IMR-90 (cell line): ENCODE data around the gene SPRYD7. TPM values are rescaled to one million over a fixed set of nuclear protein-coding genes. Genes with fewer than 3 reads are reported as not detected.

ENCODE experiments used
- ATAC-seq: fragments of 200-7000 bp; cut with Tn5 transposase; 2 replicates; pipeline ENCODE4 v1.9.1; 2020; ENCODE audit warnings: low read depth, mild to moderate bottlenecking, moderate library complexity
- BruUV-seq: library from RNA; stranded (reverse); fragments of 400-500 nt; replicated peaks from 2 replicates; lab custom pipeline; 2021; lab: Mats Ljungman, UMichigan
- CTCF ChIA-PET: fragments of 300-600 bp; formaldehyde crosslinking; extraction: SDS; loops from one replicate; lab custom pipeline; 2021; ENCODE audit warnings: antibody characterized with exemption; lab: Yijun Ruan, JAX
- POLR2A ChIA-PET: fragments of 300-600 bp; sonication (Branson Sonifier 250); formaldehyde crosslinking; loops from one replicate; lab custom pipeline; 2022; ENCODE audit warnings: antibody characterized with exemption; ENCODE audit not compliant: unreplicated experiment; lab: Charles Lee
- DNase-seq: peaks from one replicate; pipeline ENCODE4 v3.0.0; 2013
- H2AFZ ChIP-seq: replicated peaks from 2 replicates; pipeline ENCODE3; 2013; ENCODE audit warnings: low read length, mild to moderate bottlenecking; ENCODE audit not compliant: poor library complexity
- H2AK5ac ChIP-seq: 2 replicates; pipeline ENCODE4 v1.6.1; 2013; ENCODE audit warnings: low read depth, low read length, inconsistent platforms
- H2AK9ac ChIP-seq: replicated peaks from 2 replicates; pipeline ENCODE3; 2013; ENCODE audit warnings: mild to moderate bottlenecking, low read depth, low read length, moderate library complexity; ENCODE audit not compliant: poor library complexity
- H2BK120ac ChIP-seq: 2 replicates; pipeline ENCODE4 v1.6.1; 2013; ENCODE audit warnings: low read depth, low read length, inconsistent platforms
- H2BK15ac ChIP-seq: 3 replicates; pipeline ENCODE4 v1.6.1; 2013; ENCODE audit warnings: low read depth, low read length, inconsistent platforms
- H2BK20ac ChIP-seq: 2 replicates; pipeline ENCODE4 v1.6.1; 2013; ENCODE audit warnings: low read depth, mild to moderate bottlenecking, inconsistent platforms, low read length, moderate library complexity
- H2BK5ac ChIP-seq: 2 replicates; pipeline ENCODE4 v1.6.1; 2013; ENCODE audit warnings: mild to moderate bottlenecking, low read depth, low read length, inconsistent platforms; ENCODE audit not compliant: poor library complexity, severe bottlenecking
- H3K14ac ChIP-seq: replicated peaks from 2 replicates; pipeline ENCODE4 v1.6.1; 2013; ENCODE audit warnings: low read depth, low read length, inconsistent platforms
- H3K18ac ChIP-seq: 2 replicates; pipeline ENCODE4 v1.6.1; 2013; ENCODE audit warnings: low read depth, low read length, control low read depth
- H3K23ac ChIP-seq: 2 replicates; pipeline ENCODE4 v1.6.1; 2013; ENCODE audit warnings: low read depth, low read length, inconsistent platforms
- H3K27ac ChIP-seq: 2 replicates; pipeline ENCODE4 v1.5.1; 2013; ENCODE audit warnings: mild to moderate bottlenecking, control low read depth, low read length; ENCODE audit not compliant: insufficient read depth
- H3K27me3 ChIP-seq: 2 replicates; pipeline ENCODE4 v1.6.1; 2013; ENCODE audit warnings: low read length; ENCODE audit not compliant: control insufficient read depth, insufficient read depth
- H3K36me3 ChIP-seq: 2 replicates; pipeline ENCODE4 v1.6.1; 2013; ENCODE audit warnings: low read length, mixed read lengths; ENCODE audit not compliant: control insufficient read depth, insufficient read depth
- H3K4ac ChIP-seq: 2 replicates; pipeline ENCODE4 v1.6.1; 2013; ENCODE audit warnings: low read depth, low read length, inconsistent platforms
- H3K4me1 ChIP-seq: 2 replicates; pipeline ENCODE4 v1.6.1; 2013; ENCODE audit warnings: low read length, mixed read lengths; ENCODE audit not compliant: control insufficient read depth, insufficient read depth
- H3K4me2 ChIP-seq: 2 replicates; pipeline ENCODE4 v1.6.1; 2013; ENCODE audit warnings: low read depth, mild to moderate bottlenecking, control low read depth, low read length, moderate library complexity
- H3K4me3 ChIP-seq: 2 replicates; pipeline ENCODE4 v1.5.1; 2013; ENCODE audit warnings: low read depth, mild to moderate bottlenecking, control low read depth, low read length, moderate library complexity; ENCODE audit not compliant: insufficient read depth
- H3K56ac ChIP-seq: 2 replicates; pipeline ENCODE4 v1.6.1; 2013; ENCODE audit warnings: low read length, inconsistent platforms; ENCODE audit not compliant: insufficient read depth; ENCODE audit errors: extremely low read depth
- H3K79me1 ChIP-seq, 2 experiments: 2 replicates each; pipeline ENCODE4 v1.6.1; 2013; ENCODE audit warnings: low read length in 2 of 2, inconsistent platforms in 1 of 2, low read depth in 1 of 2
- H3K9ac ChIP-seq: 2 replicates; pipeline ENCODE4 v1.6.1; 2013; ENCODE audit warnings: low read depth, low read length, control low read depth
- H3K9me1 ChIP-seq: 2 replicates; pipeline ENCODE4 v1.6.1; 2013; ENCODE audit warnings: low read length, inconsistent platforms; ENCODE audit not compliant: insufficient read depth
- H3K9me3 ChIP-seq: 2 replicates; pipeline ENCODE4 v1.6.1; 2013; ENCODE audit warnings: low read length; ENCODE audit not compliant: control insufficient read depth, insufficient read depth
- H4K20me1 ChIP-seq: 2 replicates; pipeline ENCODE4 v1.6.1; 2013; ENCODE audit warnings: low read length, inconsistent platforms; ENCODE audit not compliant: insufficient read depth
- H4K5ac ChIP-seq: 2 replicates; pipeline ENCODE4 v1.6.1; 2013; ENCODE audit warnings: mild to moderate bottlenecking, low read depth, low read length, control low read depth
- H4K8ac ChIP-seq, 2 experiments: 2 replicates each; pipeline ENCODE4 v1.6.1; 2013; ENCODE audit warnings: low read depth in 2 of 2, low read length in 2 of 2, control low read depth in 1 of 2, inconsistent platforms in 1 of 2
- H4K91ac ChIP-seq: 2 replicates; pipeline ENCODE4 v1.6.1; 2013; ENCODE audit warnings: low read depth, low read length, inconsistent platforms; ENCODE audit not compliant: insufficient read depth
- BHLHE40 ChIP-seq: fragments of 150-350 bp; IDR thresholded peaks from 2 replicates; pipeline ENCODE4 v1.6.1; 2016; ENCODE audit warnings: mild to moderate bottlenecking, low read depth, low read length
- CEBPB ChIP-seq: IDR thresholded peaks from 2 replicates; pipeline ENCODE4 v1.6.1; 2012; ENCODE audit warnings: low read depth, low read length, improper control_type of control experiment
- CHD1 ChIP-seq: IDR thresholded peaks from 2 replicates; pipeline ENCODE4 v1.6.1; 2012; ENCODE audit warnings: low read depth, low read length, improper control_type of control experiment
- CTCF ChIP-seq: conservative IDR thresholded peaks from 2 replicates; pipeline ENCODE4 v1.5.1; 2012; ENCODE audit warnings: mild to moderate bottlenecking, low read depth, low read length, improper control_type of control experiment
- MAFK ChIP-seq: IDR thresholded peaks from 2 replicates; pipeline ENCODE4 v1.6.1; 2012; ENCODE audit warnings: low read depth, low read length, improper control_type of control experiment
- MAZ ChIP-seq: IDR thresholded peaks from 2 replicates; pipeline ENCODE4 v1.6.1; 2012; ENCODE audit warnings: low read depth, mild to moderate bottlenecking, low read length, improper control_type of control experiment, moderate library complexity, borderline replicate concordance
- POLR2A ChIP-seq: IDR thresholded peaks from 2 replicates; pipeline ENCODE4 v1.6.1; 2012; ENCODE audit warnings: mild to moderate bottlenecking, low read depth, low read length
- WGBS, 2 experiments: methylation state at CpG; one replicate each; pipeline versions ENCODE4 v1.1.5 to v1.1.7; 2013; ENCODE audit warnings: missing lambda C conversion rate in 2 of 2; ENCODE audit not compliant: insufficient read length in 1 of 2; ENCODE audit errors: extremely low coverage in 2 of 2; 5-methylcytosine and 5-hydroxymethylcytosine counted together
- dilution Hi-C: fragments of 300-500 bp; cut with HindIII; formaldehyde crosslinking; loops from one replicate; pipeline ENCODE4 v1.14.3; 2018; ENCODE audit warnings: low sequenced_read_pairs; ENCODE audit not compliant: unreplicated experiment
- in situ Hi-C: fragments of 300-500 bp; cut with MboI; formaldehyde crosslinking; loops from 3 replicates; pipeline ENCODE4 v1.14.3; 2019; ENCODE audit warnings: low sequenced_read_pairs, inconsistent platforms, mixed read lengths
- intact Hi-C: fragments of 100-400 bp; cut with micrococcal nuclease; formaldehyde crosslinking; loops from 2 replicates; pipeline ENCODE4 v1.10.0; 2022
- polyA plus RNA-seq, 3 experiments: library from polyadenylated mRNA; depleted of rRNA; stranded (reverse); fragments of >200 nt; gene quantifications; 2 replicates each; pipeline ENCODE4 v1.2.3, GENCODE V29; 2012; ENCODE audit warnings: low replicate concordance in 1 of 3
- total RNA-seq: library from RNA; depleted of rRNA; stranded (reverse); fragments of >200 nt; gene quantifications from 2 replicates; pipeline ENCODE4 v1.2.3, GENCODE V29; 2012

The SPRYD7 gene
- total and polyA plus RNA-seq, 2 of the 4 experiments (the other 2 are of a cell fraction), result 5.6 to 20.2 TPM

GRCh38 chr13:49914947-49915346 is 21.2 kb downstream of the SPRYD7 start:
- Histone ChIP-seq H3K27me3 (no peaks in the 10 kb centered on the region), H4K5ac (no peak overlapping the region), H3K23ac (no peak overlapping the region), H3K56ac (no peak overlapping the region), H2BK5ac (no peak overlapping the region), H3K27ac (no peak overlapping the region), H3K4ac (no peak overlapping the region), H2BK15ac (no peak overlapping the region), H3K9ac (no peak overlapping the region), H2AFZ (no peak overlapping the region), H3K14ac (no peak overlapping the region), H2AK9ac (no peak overlapping the region), H2BK20ac (no peak overlapping the region), H2BK120ac (no peak overlapping the region), H2AK5ac (no peak overlapping the region), H4K91ac (no peak overlapping the region), H3K4me1 (no peaks in the 10 kb centered on the region), H3K9me1 (peaks cover 3% of the 10 kb centered on the region; the same call in 1 of the 2 replicates), H3K4me3 (no peak overlapping the region), H3K79me1 (peaks cover 7 to 9% of the 10 kb centered on the region in 2 experiments; a peak in 2 of 4 replicates), H3K36me3 (peaks cover 21% of the 10 kb centered on the region), H4K20me1 (no peaks in the 10 kb centered on the region), H3K4me2 (no peak overlapping the region), H4K8ac (no peak overlapping the region), H3K9me3 (no peaks in the 10 kb centered on the region), H3K18ac (no peak overlapping the region)
- intact Hi-C loops (no loop called here), dilution Hi-C loops (no loop called here), in situ Hi-C loops (no loop called here)
- BruUV-seq, result no TSS peak
- no peak for ATAC-seq
- DNase-seq, result no peak
- ChIA-PET CTCF (no interaction called here), POLR2A (no interaction called here)
- peak; percentile 73 for TF ChIP-seq MAFK
- TF ChIP-seq CHD1, result no peak
- TF ChIP-seq POLR2A, result no peak
- no peak for TF ChIP-seq MAZ
- no peak for TF ChIP-seq CTCF
- TF ChIP-seq CEBPB, result no peak
- TF ChIP-seq BHLHE40, result no peak
- WGBS, 2 experiments, result no CpG with 5 or more reads among the region's 1 CpG
